Epithelial cell of esophagus (primary cell): ENCODE data around the gene KLK13.

ENCODE experiments used
- DNase-seq: peaks from one replicate; pipeline ENCODE4 v3.0.0; 2010; ENCODE audit warnings: low read depth
- H3K4me3 ChIP-seq: 2 replicates; pipeline ENCODE4 v1.5.1; 2011; ENCODE audit warnings: mild to moderate bottlenecking, low read length, control low read depth
- TF ChIP-seq, protein P1 (sequence below): IDR thresholded peaks from 2 replicates; pipeline ENCODE4 v1.5.1; 2011; ENCODE audit warnings: low read depth, mild to moderate bottlenecking, low read length, control low read depth, inconsistent platforms; ENCODE audit not compliant: insufficient read depth; ENCODE audit errors: missing control alignments

Gene KLK13, protein sequence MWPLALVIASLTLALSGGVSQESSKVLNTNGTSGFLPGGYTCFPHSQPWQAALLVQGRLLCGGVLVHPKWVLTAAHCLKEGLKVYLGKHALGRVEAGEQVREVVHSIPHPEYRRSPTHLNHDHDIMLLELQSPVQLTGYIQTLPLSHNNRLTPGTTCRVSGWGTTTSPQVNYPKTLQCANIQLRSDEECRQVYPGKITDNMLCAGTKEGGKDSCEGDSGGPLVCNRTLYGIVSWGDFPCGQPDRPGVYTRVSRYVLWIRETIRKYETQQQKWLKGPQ

DNA sequence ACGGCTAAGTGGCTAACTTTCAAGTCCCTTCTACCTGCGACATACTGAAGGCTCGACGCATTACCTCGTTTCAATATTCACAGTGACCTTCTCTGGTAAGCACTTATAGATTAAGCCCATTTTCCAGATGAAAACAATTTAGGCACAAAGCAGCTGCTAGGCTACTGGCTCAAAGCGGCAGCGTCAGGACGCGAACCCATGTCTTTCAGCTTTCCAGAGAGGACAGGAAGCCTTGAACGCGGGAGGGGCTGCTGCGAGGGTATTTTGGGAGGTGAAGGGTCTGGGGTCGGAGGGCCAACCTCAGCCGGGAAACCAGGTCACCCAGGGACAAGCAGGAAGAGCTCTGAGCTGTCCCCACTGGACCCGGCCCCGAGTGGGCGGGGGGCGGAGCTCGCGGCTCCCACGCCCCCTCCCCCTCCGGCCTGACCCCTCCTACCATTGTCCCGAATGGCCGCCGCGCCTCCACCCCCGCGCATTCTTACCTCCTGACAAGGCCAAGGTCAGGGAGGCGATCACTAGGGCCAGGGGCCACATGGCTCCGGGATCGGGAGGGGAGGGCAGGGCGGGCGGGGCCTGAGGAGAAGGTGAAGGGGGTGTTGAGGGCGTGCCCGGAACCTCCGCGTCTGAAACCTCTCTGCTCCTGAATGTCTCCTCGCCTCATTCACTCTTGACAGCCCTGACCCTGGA is at the start of gene KLK13:
TSS of gene KLK13 (minus strand) at position 559 of the 687 bp plus-strand sequence. CDS start at position 534, 25 bp downstream.
- no peak for DNase-seq
- no peak within 1 kb of the TSS for H3K4me3 ChIP-seq
- TF ChIP-seq, protein P1, sequence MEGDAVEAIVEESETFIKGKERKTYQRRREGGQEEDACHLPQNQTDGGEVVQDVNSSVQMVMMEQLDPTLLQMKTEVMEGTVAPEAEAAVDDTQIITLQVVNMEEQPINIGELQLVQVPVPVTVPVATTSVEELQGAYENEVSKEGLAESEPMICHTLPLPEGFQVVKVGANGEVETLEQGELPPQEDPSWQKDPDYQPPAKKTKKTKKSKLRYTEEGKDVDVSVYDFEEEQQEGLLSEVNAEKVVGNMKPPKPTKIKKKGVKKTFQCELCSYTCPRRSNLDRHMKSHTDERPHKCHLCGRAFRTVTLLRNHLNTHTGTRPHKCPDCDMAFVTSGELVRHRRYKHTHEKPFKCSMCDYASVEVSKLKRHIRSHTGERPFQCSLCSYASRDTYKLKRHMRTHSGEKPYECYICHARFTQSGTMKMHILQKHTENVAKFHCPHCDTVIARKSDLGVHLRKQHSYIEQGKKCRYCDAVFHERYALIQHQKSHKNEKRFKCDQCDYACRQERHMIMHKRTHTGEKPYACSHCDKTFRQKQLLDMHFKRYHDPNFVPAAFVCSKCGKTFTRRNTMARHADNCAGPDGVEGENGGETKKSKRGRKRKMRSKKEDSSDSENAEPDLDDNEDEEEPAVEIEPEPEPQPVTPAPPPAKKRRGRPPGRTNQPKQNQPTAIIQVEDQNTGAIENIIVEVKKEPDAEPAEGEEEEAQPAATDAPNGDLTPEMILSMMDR: no peak

DNA sequence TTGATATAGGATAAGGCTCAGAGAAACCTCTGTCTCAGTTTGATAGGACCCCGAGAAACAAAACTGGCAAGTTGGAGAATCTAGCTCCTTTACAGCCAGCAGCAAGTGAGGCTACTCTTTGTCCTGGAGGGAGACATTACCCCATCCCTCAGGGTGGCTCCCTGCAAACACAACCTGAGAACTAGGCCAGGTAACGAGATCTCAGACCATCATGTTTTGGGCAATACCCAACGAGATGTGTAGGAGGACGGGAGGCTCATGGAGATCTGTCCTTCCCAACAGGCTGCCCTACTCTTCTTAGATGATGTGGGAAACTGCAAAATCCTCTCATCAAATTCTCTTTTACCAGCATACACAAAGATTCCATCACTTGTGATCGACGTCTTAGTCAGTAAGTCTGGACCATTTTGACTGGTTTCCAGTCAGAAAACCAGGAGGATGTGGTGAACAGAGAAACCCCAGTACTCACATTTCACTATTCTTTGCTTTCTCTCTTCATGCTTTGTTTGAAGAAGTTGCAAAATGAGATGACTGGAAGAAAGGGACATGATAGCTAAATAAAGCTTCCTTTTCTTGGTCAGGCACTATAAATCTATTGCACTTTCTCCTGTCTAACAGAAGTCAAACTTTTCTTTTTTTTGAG is 49.3 kb upstream of the KLK13 start:
- no peak for DNase-seq
- H3K4me3 ChIP-seq: no peak overlapping the region
- TF ChIP-seq, protein P1: no peak

DNA sequence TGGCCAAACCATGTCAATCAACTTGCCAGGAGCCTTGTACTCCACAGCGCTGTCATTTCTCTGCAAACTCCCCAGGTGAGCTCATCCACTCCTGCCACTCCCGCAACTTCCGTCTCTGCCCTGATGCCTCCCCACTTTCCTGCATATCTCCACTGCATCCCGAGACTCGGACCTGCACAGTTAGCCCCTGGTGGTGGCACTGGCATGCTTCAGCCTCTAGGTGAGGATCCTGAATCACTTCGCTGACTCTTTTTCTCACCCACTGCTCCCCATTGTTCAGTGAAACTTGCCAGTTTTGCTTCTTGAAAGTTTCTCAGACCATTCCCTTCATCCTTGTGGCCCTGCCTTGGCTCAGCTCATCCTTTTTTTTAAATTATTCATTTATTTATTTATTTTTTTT is 46.7 kb upstream of the KLK13 start:
- TF ChIP-seq, protein P1: peak; percentile 45

DNA sequence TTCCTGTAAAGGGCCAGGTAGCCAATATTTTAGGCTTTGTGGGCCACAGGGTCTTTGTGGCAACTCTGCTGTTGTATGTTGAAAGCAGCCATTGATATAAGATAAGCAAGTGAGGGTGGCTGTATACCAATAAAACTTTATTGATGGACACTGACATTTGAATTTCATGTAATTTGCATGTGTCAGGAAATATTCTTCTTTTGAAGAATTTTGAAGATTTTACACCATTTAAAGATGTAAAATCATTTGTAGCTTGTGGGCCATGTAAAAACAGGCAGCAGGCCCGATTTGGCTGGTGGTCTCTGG is 45.7 kb upstream of the KLK13 start:
- DNase-seq: no peak
- TF ChIP-seq, protein P1: no peak
- no peak overlapping the region for H3K4me3 ChIP-seq

More for the DNA sequence above, 46.7 kb upstream of the KLK13 start:
- no peak overlapping the region for H3K4me3 ChIP-seq
- peak; percentile 23 for DNase-seq

DNA sequence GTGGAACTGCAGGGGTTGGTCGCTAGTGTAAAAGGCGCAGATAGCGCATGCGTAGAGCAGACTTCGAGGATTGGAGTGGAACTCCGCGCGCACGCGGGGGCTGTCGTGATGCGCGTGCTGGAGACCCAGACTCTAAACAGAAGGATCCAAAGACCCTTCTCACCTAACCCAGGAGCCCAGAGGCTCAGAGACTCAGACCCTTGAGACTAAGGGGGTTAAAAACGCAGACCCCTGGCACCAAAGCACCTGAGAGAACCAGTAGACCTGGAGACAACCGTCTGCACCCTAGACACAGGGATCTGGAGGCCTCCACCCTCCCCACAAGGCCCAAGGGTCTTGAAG is 43.9 kb upstream of the KLK13 start:
- H3K4me3 ChIP-seq: peak overlapping the region; percentile 87
- DNase-seq: no peak
- TF ChIP-seq, protein P1: peak; percentile 9

DNA sequence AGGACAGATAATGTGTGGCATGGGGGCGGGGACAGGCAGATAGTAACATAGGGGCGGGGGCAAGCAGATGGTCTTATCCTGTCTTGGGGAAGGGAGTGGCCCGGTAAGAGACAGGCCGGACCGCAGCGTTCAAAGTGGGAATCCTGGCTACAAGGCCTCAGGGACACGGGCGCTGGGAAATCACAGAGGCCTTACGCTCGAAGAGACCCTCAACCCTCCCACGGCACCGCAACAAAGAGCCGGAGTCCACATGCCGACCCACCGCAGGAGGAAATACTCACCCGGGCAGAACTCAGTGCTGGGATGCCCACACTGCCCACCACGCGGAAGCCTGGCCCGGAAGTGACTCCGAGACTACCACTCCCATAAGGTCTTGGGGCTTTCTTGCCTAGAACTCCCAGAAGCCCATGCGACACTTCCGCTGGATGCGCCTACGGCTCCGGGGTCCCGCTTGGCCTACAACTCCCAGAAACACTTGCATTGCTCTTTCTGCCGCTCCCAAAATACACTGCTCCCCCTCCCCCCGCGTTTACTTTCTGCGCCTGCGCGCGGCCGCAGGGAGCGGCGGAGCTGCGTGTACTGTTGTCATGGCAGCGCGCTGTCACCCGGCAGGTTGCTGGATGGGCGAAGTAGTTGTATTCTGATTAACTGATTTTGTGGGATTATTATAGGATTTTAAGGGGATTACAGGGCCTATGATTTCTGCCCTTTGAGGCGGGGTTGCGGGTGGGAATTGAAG is 43.3 kb upstream of the KLK13 start, which contains the start of gene CTU1:
TSS of gene CTU1 (minus strand) at position 344 of the 739 bp plus-strand sequence. CDS start 3,840 bp downstream, outside the sequence.
- TF ChIP-seq, protein P1: no peak
- H3K4me3 ChIP-seq: peak within 1 kb of the TSS; percentile 87
- peak; percentile 100 for DNase-seq
